ENCODE data around the gene BAIAP2L1. TPM values are rescaled to one million over a fixed set of nuclear protein-coding genes. Genes with fewer than 3 reads are reported as not detected.

BAIAP2L1 gene
- total RNA-seq, 1 donor from 2014 or later: 35.1 TPM

- Mint-ChIP-seq H3K27me3 (ENCODE audit: insufficient read depth, low read depth) (peaks cover 4% of the 10 kb centered on the region), H3K4me1 (no peaks in the 10 kb centered on the region), H3K27ac (no peak overlapping the region), H3K36me3 (peaks cover 2% of the 10 kb centered on the region), H3K9me3 (peaks cover 2% of the 10 kb centered on the region), H3K4me3 (no peak overlapping the region)
- DNase-seq (ENCODE audit: low spot score): no peak
- Histone ChIP-seq H3K9me3 (ENCODE audit: low read depth) (no peaks in the 10 kb centered on the region), H3K79me2 (ENCODE audit: low read depth) (peaks cover 23% of the 10 kb centered on the region), H3F3A (ENCODE audit: low read depth) (no peaks in the 10 kb centered on the region), H2AFZ (replicated peaks) (no peak overlapping the region), H4K20me1 (ENCODE audit: low read depth) (no peaks in the 10 kb centered on the region), H3K36me3 (no peaks in the 10 kb centered on the region), H3K4me3 (no peak overlapping the region), H3K4me2 (no peak overlapping the region), H3K27me3 (no peaks in the 10 kb centered on the region), H3K27ac (no peak overlapping the region), H3K4me1 (no peaks in the 10 kb centered on the region), H3K9ac (no peak overlapping the region)
- TF ChIP-seq EZH2phosphoT487 (IDR thresholded peaks at IDR 0.05) (no peak), EZH2 (IDR thresholded peaks at IDR 0.05) (no peak), CTCF (IDR thresholded peaks at IDR 0.05) (no peak)
Observed at GRCh38 chr7:98374285-98374680, 26.6 kb downstream of the BAIAP2L1 start.

- no peak overlapping the region for H3K4me2 ChIP-seq
- H4K20me1 ChIP-seq (ENCODE audit: low read depth): no peaks in the 10 kb centered on the region
- no peak overlapping the region for H3K27ac ChIP-seq
- H3K9ac ChIP-seq: no peak overlapping the region
- Mint-ChIP-seq H3K4me1 (no peaks in the 10 kb centered on the region), H3K27me3 (ENCODE audit: insufficient read depth, low read depth) (peaks cover 2% of the 10 kb centered on the region), H3K9me3 (no peaks in the 10 kb centered on the region), H3K36me3 (peaks cover 2% of the 10 kb centered on the region), H3K4me3 (no peak overlapping the region), H3K27ac (no peak overlapping the region)
- no peaks in the 10 kb centered on the region for H3K4me1 ChIP-seq
- peaks cover 21% of the 10 kb centered on the region for H3K79me2 ChIP-seq (ENCODE audit: low read depth)
- no peaks in the 10 kb centered on the region for H3F3A ChIP-seq (ENCODE audit: low read depth)
- no peak overlapping the region for H2AFZ ChIP-seq (replicated peaks)
- no peaks in the 10 kb centered on the region for H3K9me3 ChIP-seq (ENCODE audit: low read depth)
- H3K36me3 ChIP-seq: no peaks in the 10 kb centered on the region
- DNase-seq (ENCODE audit: low spot score): no peak
- no peak for TF ChIP-seq EZH2phosphoT487 (IDR thresholded peaks at IDR 0.05)
- no peak for TF ChIP-seq EZH2 (IDR thresholded peaks at IDR 0.05)
- TF ChIP-seq CTCF (IDR thresholded peaks at IDR 0.05): no peak
- H3K4me3 ChIP-seq: no peak overlapping the region
- H3K27me3 ChIP-seq: no peaks in the 10 kb centered on the region
Observed at GRCh38 chr7:98372993-98373392, 27.9 kb downstream of the BAIAP2L1 start.

GRCh38 chr7:98369726-98370125 is 31.2 kb downstream of the BAIAP2L1 start:
- H3K27ac Mint-ChIP-seq: no peak overlapping the region
- Histone ChIP-seq H3K36me3 (no peaks in the 10 kb centered on the region), H3K9ac (no peak overlapping the region), H3K79me2 (ENCODE audit: low read depth) (peaks cover 5% of the 10 kb centered on the region), H3K27ac (no peak overlapping the region), H3K4me3 (no peak overlapping the region), H4K20me1 (ENCODE audit: low read depth) (no peaks in the 10 kb centered on the region), H2AFZ (replicated peaks) (no peak overlapping the region), H3K4me1 (no peaks in the 10 kb centered on the region), H3F3A (ENCODE audit: low read depth) (no peaks in the 10 kb centered on the region), H3K4me2 (no peak overlapping the region), H3K27me3 (no peaks in the 10 kb centered on the region), H3K9me3 (ENCODE audit: low read depth) (no peaks in the 10 kb centered on the region)
- no peaks in the 10 kb centered on the region for H3K4me1 Mint-ChIP-seq
- TF ChIP-seq CTCF (IDR thresholded peaks at IDR 0.05) (no peak), EZH2phosphoT487 (IDR thresholded peaks at IDR 0.05) (no peak), EZH2 (IDR thresholded peaks at IDR 0.05) (no peak)
- H3K36me3 Mint-ChIP-seq: peaks cover 2% of the 10 kb centered on the region
- H3K4me3 Mint-ChIP-seq: no peak overlapping the region
- no peak for DNase-seq (ENCODE audit: low spot score)
- H3K27me3 Mint-ChIP-seq (ENCODE audit: insufficient read depth, low read depth): peaks cover 5% of the 10 kb centered on the region
- no peaks in the 10 kb centered on the region for H3K9me3 Mint-ChIP-seq
